Right atrium auricular region (tissue), 2 donors: ENCODE data around the gene GPR151. TPM values are rescaled to one million over a fixed set of nuclear protein-coding genes. Genes with fewer than 3 reads are reported as not detected.
"Not testable (repeated sequence)": the region's sequence is repeated elsewhere in the genome, so short reads cannot be mapped to it uniquely, and the experiment has no call there.

ENCODE experiments used
- DNase-seq: peaks from one replicate; pipeline ENCODE4 v3.0.0-alpha.2; 2019; ENCODE audit warnings: low spot score
- H3K27ac ChIP-seq, 2 donors: fragments of 200-600 bp; sonication (generic); 1 replicate in 1 of 2; 2 replicates in 1 of 2; pipeline ENCODE4 v1.5.1; 2016 to 2019
- H3K27me3 ChIP-seq, 2 donors: fragments of 200-600 bp; sonication (generic); one replicate each; pipeline versions ENCODE4 v1.5.1 to v1.6.0; 2017 to 2019
- H3K36me3 ChIP-seq: fragments of 200-600 bp; sonication (generic); one replicate; pipeline ENCODE4 v1.5.1; 2016
- H3K4me1 ChIP-seq, 2 donors: fragments of 200-600 bp; sonication (generic); one replicate each; pipeline versions ENCODE4 v1.5.1 to v1.6.0; 2017 to 2019
- H3K4me3 ChIP-seq, 2 donors: fragments of 200-600 bp; sonication (generic); 1 replicate in 1 of 2; 2 replicates in 1 of 2; pipeline ENCODE4 v1.5.1; 2017 to 2019; ENCODE audit warnings: mild to moderate bottlenecking in 1 of 2, moderate library complexity in 1 of 2
- H3K9me3 ChIP-seq, 2 donors: fragments of 200-600 bp; sonication (generic); one replicate each; pipeline ENCODE4 v1.5.1; 2019
- CTCF ChIP-seq, 2 donors: fragments of 200-600 bp; sonication (generic); IDR thresholded peaks; one replicate each; pipeline ENCODE4 v1.5.1; 2019; ENCODE audit warnings: antibody characterized with exemption in 2 of 2
- total RNA-seq, 2 donors: library from RNA; depleted of rRNA; stranded (reverse); fragments of >200 nt; gene quantifications; one replicate each; pipeline ENCODE4 v1.1.0, GENCODE V29; 2016

The GPR151 gene
- not detected for total RNA-seq

GRCh38 chr5:146516151-146516475 is at the start of gene GPR151:
TSS of gene GPR151 (minus strand) at chr5:146516190. CDS start at chr5:146516113, 77 bp downstream.
- H3K27ac ChIP-seq: no peak within 1 kb of the TSS
- H3K9me3 ChIP-seq: no peaks in the 10 kb centered on the region
- H3K36me3 ChIP-seq: peaks cover 10% of the 10 kb centered on the region
- H3K4me3 ChIP-seq: no peak within 1 kb of the TSS
- DNase-seq: no peak
- no peaks in the 10 kb centered on the region for H3K4me1 ChIP-seq
- no peak for TF ChIP-seq CTCF (IDR thresholded peaks at IDR 0.05)
- H3K27me3 ChIP-seq: no peaks in the 10 kb centered on the region

- H3K27ac ChIP-seq: no peak overlapping the region
- H3K4me3 ChIP-seq: no peak overlapping the region
- H3K27me3 ChIP-seq: no peaks in the 10 kb centered on the region
- H3K9me3 ChIP-seq: no peaks in the 10 kb centered on the region
- no peaks in the 10 kb centered on the region for H3K4me1 ChIP-seq
- no peak for TF ChIP-seq CTCF (IDR thresholded peaks at IDR 0.05)
- DNase-seq: no peak
- H3K36me3 ChIP-seq: no peaks in the 10 kb centered on the region
Observed at GRCh38 chr5:146564007-146564762, 48.2 kb upstream of the GPR151 start.

GRCh38 chr5:146562461-146562860 is 46.5 kb upstream of the GPR151 start:
- DNase-seq: no peak
- no peak for TF ChIP-seq CTCF (IDR thresholded peaks at IDR 0.05)
- Histone ChIP-seq H3K9me3 (no peaks in the 10 kb centered on the region), H3K36me3 (no peaks in the 10 kb centered on the region), H3K4me1 (no peaks in the 10 kb centered on the region), H3K4me3 (no peak overlapping the region), H3K27me3 (no peaks in the 10 kb centered on the region), H3K27ac (no peak overlapping the region)

GRCh38 chr5:146561711-146562110 is 45.7 kb upstream of the GPR151 start:
- Histone ChIP-seq H3K36me3 (no peaks in the 10 kb centered on the region), H3K4me1 (no peaks in the 10 kb centered on the region), H3K4me3 (no peak overlapping the region), H3K9me3 (no peaks in the 10 kb centered on the region), H3K27me3 (no peaks in the 10 kb centered on the region), H3K27ac (no peak overlapping the region)
- no peak for TF ChIP-seq CTCF (IDR thresholded peaks at IDR 0.05)
- DNase-seq: no peak

- Histone ChIP-seq H3K27me3 (no peaks in the 10 kb centered on the region), H3K9me3 (no peaks in the 10 kb centered on the region), H3K27ac (no peak overlapping the region), H3K4me1 (no peaks in the 10 kb centered on the region), H3K36me3 (no peaks in the 10 kb centered on the region), H3K4me3 (no peak overlapping the region)
- no peak for DNase-seq
- TF ChIP-seq CTCF (IDR thresholded peaks at IDR 0.05): no peak
Observed at GRCh38 chr5:146560205-146560812, 44.3 kb upstream of the GPR151 start.

- H3K27ac ChIP-seq, DNase-seq, H3K36me3 ChIP-seq, H3K27me3 ChIP-seq, H3K9me3 ChIP-seq, H3K4me3 ChIP-seq, H3K4me1 ChIP-seq: not testable (repeated sequence)
Observed at GRCh38 chr5:146556884-146557283, 40.9 kb upstream of the GPR151 start.
